Measurements from ENCODE around the gene SLC35D2. TPM values are rescaled to one million over a fixed set of nuclear protein-coding genes. Genes with fewer than 3 reads are reported as not detected.
A peak's percentile ranks its signal among the peaks of the same experiment; 100 is the strongest.
"Not testable (repeated sequence)": the region's sequence is repeated elsewhere in the genome, so short reads cannot be mapped to it uniquely, and the experiment has no call there.

The SLC35D2 gene
- total RNA-seq, 2 donors from 2014 or later = 1.5 to 1.8 TPM

GRCh38 chr9:96342571-96343245 lies 40.8 kb downstream of the SLC35D2 start:
- DNase-seq (ENCODE audit: low spot score in 2 of 2) (no peak), ATAC-seq (no peak)
- H3K9me3 Mint-ChIP-seq = no peaks in the 10 kb centered on the region
- H3K27ac Mint-ChIP-seq = no peak overlapping the region
- no peaks in the 10 kb centered on the region for H3K36me3 Mint-ChIP-seq

- DNase-seq (ENCODE audit: low spot score in 2 of 2) (no peak), ATAC-seq (no peak)
- H3K36me3 Mint-ChIP-seq = no peaks in the 10 kb centered on the region
- H3K9me3 Mint-ChIP-seq = no peaks in the 10 kb centered on the region
- H3K27ac Mint-ChIP-seq = no peak overlapping the region
Measured at GRCh38 chr9:96340707-96341106, 42.8 kb downstream of the SLC35D2 start.

DNA sequence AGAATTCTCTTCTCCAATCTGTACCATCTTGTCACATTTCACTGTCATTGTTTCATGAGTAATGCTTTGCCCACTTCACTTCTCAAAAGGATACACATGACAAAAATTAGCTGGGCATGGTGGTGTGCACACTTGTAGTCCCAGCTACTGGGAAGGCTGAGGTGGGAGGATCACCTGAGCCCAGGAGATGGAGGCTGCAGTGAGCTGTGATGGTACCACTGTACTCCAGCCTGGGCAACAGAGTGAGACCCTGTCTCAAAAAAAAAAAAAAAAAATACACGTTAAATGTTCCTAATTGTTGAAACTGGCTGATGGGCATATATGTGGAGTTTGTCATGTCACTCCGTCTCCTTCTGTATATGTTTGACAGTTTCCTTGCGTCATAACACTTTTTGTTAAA lies 45.2 kb downstream of the SLC35D2 start:
- no peaks in the 10 kb centered on the region for H3K9me3 Mint-ChIP-seq
- H3K36me3 Mint-ChIP-seq = no peaks in the 10 kb centered on the region
- ATAC-seq (no peak), DNase-seq (ENCODE audit: low spot score in 2 of 2) (no peak)
- H3K27ac Mint-ChIP-seq = no peak overlapping the region

DNA sequence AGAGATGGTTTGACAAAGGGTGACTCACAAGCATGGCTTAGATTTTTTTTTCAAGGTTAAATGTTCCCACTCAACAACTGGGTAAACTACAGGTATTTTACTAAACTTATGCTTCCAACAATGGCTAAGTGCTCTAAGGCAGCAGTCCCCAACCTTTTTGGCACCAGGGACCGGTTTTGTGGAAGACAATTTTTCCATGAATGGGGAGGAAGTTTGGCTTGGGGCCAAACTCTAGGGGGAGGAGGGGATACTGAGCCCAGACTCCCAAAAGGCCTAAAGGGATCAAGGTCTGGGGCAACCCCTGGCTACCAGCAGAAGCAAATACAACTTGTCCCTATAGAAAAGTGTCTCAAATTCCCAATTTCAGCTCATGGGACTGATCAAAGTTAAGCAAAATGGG lies 49.6 kb downstream of the SLC35D2 start:
- no peaks in the 10 kb centered on the region for H3K9me3 Mint-ChIP-seq
- H3K27ac Mint-ChIP-seq = no peak overlapping the region
- DNase-seq (ENCODE audit: low spot score in 2 of 2) (no peak), ATAC-seq (no peak)
- no peaks in the 10 kb centered on the region for H3K36me3 Mint-ChIP-seq

DNA sequence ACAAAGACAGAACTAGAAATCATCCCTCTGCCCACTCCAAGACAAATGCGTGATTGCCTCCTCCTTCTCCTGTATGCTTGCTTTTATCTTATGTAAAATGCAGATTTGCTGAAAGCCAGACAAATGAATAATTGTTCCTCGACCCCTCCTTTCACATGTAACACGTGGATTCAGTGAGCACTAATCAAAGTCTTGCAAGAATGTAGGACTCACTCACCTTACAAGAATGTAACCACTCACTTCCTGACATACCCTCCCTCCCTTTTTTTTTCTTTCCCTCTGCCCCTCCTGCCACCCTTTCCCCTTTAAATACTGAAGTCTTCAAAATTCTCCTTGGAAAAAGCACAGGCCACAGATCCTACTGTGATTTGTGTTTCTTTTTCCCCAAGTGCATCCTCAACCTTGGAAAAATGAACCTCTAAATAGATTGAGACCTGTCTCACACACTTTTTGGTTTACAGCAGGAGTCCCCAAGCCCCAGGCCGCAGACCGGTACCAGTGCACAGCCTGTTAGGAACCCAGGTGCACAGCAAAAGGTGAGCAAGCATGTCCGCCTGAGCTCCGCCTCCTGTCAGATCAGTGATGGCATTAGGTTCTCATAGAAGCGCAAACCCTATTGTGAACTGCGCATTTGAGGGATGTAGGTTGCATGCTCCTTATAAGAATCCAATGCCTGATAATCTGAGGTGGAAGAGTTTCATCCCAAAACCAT lies 52.1 kb downstream of the SLC35D2 start:
- ATAC-seq = no peak
- H3K27ac Mint-ChIP-seq = no peak overlapping the region
- H3K36me3 Mint-ChIP-seq = no peaks in the 10 kb centered on the region
- no peak for DNase-seq (ENCODE audit: low spot score in 2 of 2)
- no peaks in the 10 kb centered on the region for H3K9me3 Mint-ChIP-seq

- no peaks in the 10 kb centered on the region for H3K36me3 Mint-ChIP-seq
- peak in 1 of 2 donors; percentile 59 for DNase-seq (ENCODE audit: low spot score in 2 of 2)
- no peak overlapping the region for H3K27ac Mint-ChIP-seq
- no peaks in the 10 kb centered on the region for H3K9me3 Mint-ChIP-seq
- peak; percentile 64 to 72 for ATAC-seq
Measured at GRCh38 chr9:96327694-96328352, 55.7 kb downstream of the SLC35D2 start.

DNA sequence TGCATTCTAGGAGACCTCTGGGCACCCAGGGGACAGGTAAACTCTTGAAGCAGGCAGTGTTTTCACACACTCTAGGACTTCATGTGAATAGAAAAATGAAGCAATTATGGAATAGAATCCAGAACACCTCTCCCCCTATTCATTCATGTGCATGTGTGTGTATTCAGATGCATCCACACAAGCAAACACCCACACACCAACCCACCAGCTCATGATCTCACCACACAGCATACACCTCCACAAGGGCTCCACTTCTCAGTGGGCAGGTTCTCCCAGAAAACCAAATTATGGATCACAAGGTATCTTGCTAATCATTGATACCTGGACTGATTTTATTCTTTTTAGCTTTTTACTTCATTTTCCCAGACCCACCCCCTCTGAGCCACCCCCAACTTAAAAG lies 60.3 kb downstream of the SLC35D2 start:
- Mint-ChIP-seq H3K27ac (no peak overlapping the region), H3K9me3 (no peaks in the 10 kb centered on the region), H3K36me3 (no peaks in the 10 kb centered on the region)
- no peak for DNase-seq (ENCODE audit: low spot score in 2 of 2)
- no peak for ATAC-seq

GRCh38 chr9:96322736-96323135 lies 60.8 kb downstream of the SLC35D2 start:
- not testable (repeated sequence) for DNase-seq (ENCODE audit: low spot score in 2 of 2); H3K9me3 Mint-ChIP-seq; H3K36me3 Mint-ChIP-seq; H3K27ac Mint-ChIP-seq; ATAC-seq

GRCh38 chr9:96322210-96322609 lies 61.3 kb downstream of the SLC35D2 start:
- ATAC-seq; H3K36me3 Mint-ChIP-seq; H3K27ac Mint-ChIP-seq; H3K9me3 Mint-ChIP-seq; DNase-seq (ENCODE audit: low spot score in 2 of 2): not testable (repeated sequence)

DNA sequence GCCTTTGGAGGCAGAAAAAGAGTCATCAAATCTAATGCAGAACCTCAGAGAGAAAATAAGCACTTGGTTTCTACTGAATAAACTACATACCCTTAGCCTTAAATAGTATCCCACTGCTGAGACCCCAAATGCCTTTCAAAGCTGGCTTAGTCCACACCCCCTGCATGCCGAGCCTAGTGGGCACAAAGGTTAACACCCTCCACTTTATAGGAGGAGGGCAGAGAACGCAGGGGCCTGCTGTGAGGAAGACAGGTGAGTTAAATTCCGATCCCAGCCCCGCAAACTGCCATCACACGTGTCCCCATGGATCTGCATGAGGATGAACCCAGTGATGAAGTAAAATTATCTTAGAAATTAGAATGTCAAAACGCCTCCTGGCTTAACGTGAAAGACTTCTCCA lies 62.0 kb downstream of the SLC35D2 start:
- ATAC-seq (no peak), DNase-seq (ENCODE audit: low spot score in 2 of 2) (no peak)
- no peak overlapping the region for H3K27ac Mint-ChIP-seq
- H3K9me3 Mint-ChIP-seq = no peaks in the 10 kb centered on the region
- H3K36me3 Mint-ChIP-seq = no peaks in the 10 kb centered on the region

- ATAC-seq (no peak), DNase-seq (ENCODE audit: low spot score in 2 of 2) (no peak)
- Mint-ChIP-seq H3K9me3 (no peaks in the 10 kb centered on the region), H3K27ac (no peak overlapping the region), H3K36me3 (no peaks in the 10 kb centered on the region)
Measured at GRCh38 chr9:96320749-96321280, 62.7 kb downstream of the SLC35D2 start.

- no peaks in the 10 kb centered on the region for H3K9me3 Mint-ChIP-seq
- ATAC-seq (no peak), DNase-seq (ENCODE audit: low spot score in 2 of 2) (no peak)
- no peaks in the 10 kb centered on the region for H3K36me3 Mint-ChIP-seq
- H3K27ac Mint-ChIP-seq = no peak overlapping the region
Measured at GRCh38 chr9:96318921-96319565, 64.5 kb downstream of the SLC35D2 start.

DNA sequence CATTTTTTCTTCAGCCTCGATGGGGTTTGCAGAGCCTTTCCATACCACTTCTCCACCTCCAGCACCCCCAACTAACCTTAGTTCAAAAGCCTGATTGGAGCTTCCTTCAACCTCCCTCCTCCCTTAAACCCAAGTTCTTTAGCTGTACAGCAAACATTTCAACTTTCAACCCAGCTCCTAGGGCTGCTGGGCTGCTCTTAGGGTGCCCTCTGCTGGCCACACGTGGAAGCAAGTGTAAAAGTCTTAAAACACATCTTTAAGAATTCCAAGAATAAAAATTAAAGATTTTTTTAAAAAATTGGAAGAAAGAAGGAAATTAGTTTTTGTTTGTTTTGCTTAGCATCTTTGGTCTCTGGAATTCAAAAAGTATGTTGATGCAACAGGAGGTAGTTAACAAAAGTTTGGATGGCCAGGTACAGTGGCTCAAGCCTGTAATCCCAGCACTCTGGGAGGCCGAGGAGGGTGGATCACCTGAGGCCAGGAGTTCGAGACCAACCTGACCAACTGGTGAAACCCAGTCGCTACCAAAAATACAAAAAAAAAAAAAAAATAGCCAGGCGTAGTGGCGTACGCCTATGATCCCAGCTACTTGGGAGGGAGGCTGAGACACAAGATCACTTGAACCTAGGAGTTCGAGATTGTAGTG lies 66.1 kb downstream of the SLC35D2 start:
- ATAC-seq = peak; percentile 41 to 44
- H3K9me3 Mint-ChIP-seq = peaks cover 6% of the 10 kb centered on the region in 2 donors
- peak in 1 of 2 donors; percentile 27 for DNase-seq (ENCODE audit: low spot score in 2 of 2)
- peaks cover 10 to 16% of the 10 kb centered on the region in 2 donors for H3K36me3 Mint-ChIP-seq
- H3K27ac Mint-ChIP-seq = no peak overlapping the region

DNA sequence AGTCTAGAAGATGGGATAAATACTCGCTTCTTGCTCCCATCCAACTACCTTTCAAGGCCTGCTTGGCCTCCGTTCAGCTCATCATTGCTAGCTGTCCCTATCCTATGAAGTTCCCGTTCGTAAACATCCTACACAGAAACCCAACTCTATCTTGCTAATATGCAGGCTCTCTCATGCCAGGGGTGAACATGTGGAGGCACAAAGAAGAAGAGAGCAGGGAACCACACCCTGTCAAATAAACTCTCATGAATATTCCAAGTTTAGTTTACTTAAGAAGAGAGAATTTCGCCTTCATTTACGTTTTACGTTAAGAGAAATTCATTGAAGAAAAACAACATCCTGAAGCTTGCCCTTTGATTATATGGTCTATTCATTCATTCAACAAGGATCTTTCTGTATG lies 73.7 kb downstream of the SLC35D2 start:
- ATAC-seq = no peak
- Mint-ChIP-seq H3K27ac (no peak overlapping the region), H3K36me3 (peaks cover 22 to 25% of the 10 kb centered on the region in 2 donors), H3K9me3 (peaks cover 13 to 20% of the 10 kb centered on the region in 2 donors)
- DNase-seq (ENCODE audit: low spot score in 2 of 2) = no peak

DNA sequence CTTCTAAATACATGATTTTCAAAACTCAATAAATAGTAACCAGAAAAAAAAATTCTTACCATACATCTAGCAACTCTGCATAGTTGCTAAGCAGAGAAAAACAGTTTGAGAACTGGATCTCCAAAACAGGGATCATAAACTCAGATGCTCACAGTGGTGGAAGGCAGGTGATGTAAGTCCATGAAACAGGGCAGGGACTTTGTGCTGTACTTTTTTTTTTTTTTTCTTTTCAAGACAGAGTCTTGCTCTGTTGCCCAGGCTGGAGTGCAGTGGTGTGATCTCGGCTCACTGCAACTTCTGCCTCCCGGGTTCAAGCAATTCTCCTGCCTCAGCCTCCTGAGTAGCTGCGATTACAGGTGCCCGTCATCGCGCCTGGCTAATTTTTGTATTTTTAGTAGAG lies 76.6 kb downstream of the SLC35D2 start:
- ATAC-seq; DNase-seq (ENCODE audit: low spot score in 2 of 2); H3K27ac Mint-ChIP-seq; H3K36me3 Mint-ChIP-seq: not testable (repeated sequence)
- peaks cover 6 to 14% of the 10 kb centered on the region in 2 donors for H3K9me3 Mint-ChIP-seq

DNA sequence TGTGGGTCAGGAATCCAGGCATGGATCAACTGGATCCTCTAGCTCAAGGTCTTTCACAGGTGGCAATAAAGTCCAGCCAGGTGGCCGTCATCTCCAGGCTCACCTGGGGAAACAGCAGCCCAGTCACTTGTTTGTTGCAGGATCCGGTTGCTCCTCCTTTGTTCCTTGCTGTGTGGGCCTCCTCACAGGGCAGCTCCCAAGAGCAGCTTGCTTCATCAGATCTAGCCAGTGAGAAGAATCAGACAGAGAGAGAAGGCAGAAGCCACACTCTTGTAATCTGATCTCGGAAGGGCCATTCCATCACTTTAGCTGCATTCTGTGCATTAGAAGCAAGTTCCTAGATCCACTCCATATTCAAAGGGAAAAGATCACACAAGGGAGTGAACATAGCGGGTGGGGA lies 78.3 kb downstream of the SLC35D2 start:
- Mint-ChIP-seq H3K27ac (no peak overlapping the region), H3K9me3 (peaks cover 0 to 5% of the 10 kb centered on the region in 2 donors), H3K36me3 (no peaks in the 10 kb centered on the region)
- DNase-seq (ENCODE audit: low spot score in 2 of 2) = no peak
- ATAC-seq = no peak
